Measurements from ENCODE around the gene SLC16A5. TPM values are rescaled to one million over a fixed set of nuclear protein-coding genes. Genes with fewer than 3 reads are reported as not detected.
A peak's percentile ranks its signal among the peaks of the same experiment; 100 is the strongest.

The SLC16A5 gene
- total RNA-seq, 4 donors from 2014 or later, result 1.5 to 7.9 (median 6.9) TPM

DNA sequence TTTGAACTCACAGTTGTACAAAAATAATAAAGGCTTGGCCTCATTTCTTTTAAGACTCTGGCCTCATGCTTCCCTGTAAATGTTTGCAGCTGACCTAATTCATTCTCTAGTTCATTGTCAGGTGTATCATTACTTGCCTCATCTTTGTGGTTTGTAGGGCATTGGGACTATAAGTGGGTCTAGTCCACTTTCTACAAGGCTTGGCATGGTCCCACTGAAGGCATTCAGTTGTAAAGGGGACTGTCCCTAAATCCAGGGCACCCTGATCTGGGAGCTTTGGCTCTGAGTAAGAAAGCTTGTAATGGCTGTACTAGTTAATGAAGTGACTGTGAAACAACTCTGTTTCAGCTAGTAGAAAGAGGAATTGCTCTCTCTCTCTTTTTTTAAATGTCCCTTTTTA, 38.0 kb upstream of the SLC16A5 start:
- Histone ChIP-seq H3K4me1 (peaks cover 23 to 28% of the 10 kb centered on the region in 2 donors), H3K4me3 (no peak overlapping the region), H3K9me3 (no peaks in the 10 kb centered on the region), H3K27me3 (no peaks in the 10 kb centered on the region), H3K27ac (no peak overlapping the region), H3K36me3 (peaks cover 0 to 33% of the 10 kb centered on the region in 2 donors)
- TF ChIP-seq POLR2A (IDR thresholded peaks at IDR 0.05), result no peak
- TF ChIP-seq, protein P1, sequence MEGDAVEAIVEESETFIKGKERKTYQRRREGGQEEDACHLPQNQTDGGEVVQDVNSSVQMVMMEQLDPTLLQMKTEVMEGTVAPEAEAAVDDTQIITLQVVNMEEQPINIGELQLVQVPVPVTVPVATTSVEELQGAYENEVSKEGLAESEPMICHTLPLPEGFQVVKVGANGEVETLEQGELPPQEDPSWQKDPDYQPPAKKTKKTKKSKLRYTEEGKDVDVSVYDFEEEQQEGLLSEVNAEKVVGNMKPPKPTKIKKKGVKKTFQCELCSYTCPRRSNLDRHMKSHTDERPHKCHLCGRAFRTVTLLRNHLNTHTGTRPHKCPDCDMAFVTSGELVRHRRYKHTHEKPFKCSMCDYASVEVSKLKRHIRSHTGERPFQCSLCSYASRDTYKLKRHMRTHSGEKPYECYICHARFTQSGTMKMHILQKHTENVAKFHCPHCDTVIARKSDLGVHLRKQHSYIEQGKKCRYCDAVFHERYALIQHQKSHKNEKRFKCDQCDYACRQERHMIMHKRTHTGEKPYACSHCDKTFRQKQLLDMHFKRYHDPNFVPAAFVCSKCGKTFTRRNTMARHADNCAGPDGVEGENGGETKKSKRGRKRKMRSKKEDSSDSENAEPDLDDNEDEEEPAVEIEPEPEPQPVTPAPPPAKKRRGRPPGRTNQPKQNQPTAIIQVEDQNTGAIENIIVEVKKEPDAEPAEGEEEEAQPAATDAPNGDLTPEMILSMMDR (IDR thresholded peaks at IDR 0.05 in 4 of 5, conservative IDR thresholded peaks at IDR 0.05 in 1 of 5), result no peak
- no peak for ATAC-seq
- in situ Hi-C loops (cut with MboI; ENCODE audit: low sequenced_read_pairs in 4 of 4) (no loop called here), intact Hi-C loops (cut with DNase I; ENCODE audit: low total_unique reads) (no loop called here)
- DNase-seq, result no peak

DNA sequence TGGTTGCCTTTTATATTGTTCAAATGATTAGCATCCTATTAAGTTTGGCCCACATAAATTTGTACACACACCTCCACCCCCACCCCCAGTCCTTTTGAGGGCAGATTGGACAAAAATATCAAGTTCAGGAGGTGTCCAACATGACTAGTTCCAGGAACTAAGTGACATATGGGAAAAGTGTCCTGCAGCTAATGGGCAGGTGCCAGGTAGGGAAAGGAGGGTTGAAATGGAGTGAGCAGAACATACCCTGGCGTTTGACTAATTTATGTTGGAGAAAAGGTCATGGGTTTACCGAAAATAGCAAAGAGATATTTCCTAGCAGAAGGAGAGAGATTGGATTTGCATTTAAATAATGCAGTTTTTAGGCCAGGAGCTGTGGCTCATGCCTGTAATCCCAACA, 35.8 kb upstream of the SLC16A5 start:
- ATAC-seq (no peak), DNase-seq (no peak)
- intact Hi-C loops (cut with DNase I; ENCODE audit: low total_unique reads) (no loop called here), in situ Hi-C loops (cut with MboI; ENCODE audit: low sequenced_read_pairs in 4 of 4) (no loop called here)
- Histone ChIP-seq H3K27ac (no peak overlapping the region), H3K36me3 (peaks cover 0 to 37% of the 10 kb centered on the region in 2 donors), H3K9me3 (no peaks in the 10 kb centered on the region), H3K27me3 (no peaks in the 10 kb centered on the region), H3K4me1 (peaks cover 16 to 17% of the 10 kb centered on the region in 2 donors), H3K4me3 (no peak overlapping the region)
- no peak for TF ChIP-seq POLR2A (IDR thresholded peaks at IDR 0.05)
- TF ChIP-seq, protein P1 (IDR thresholded peaks at IDR 0.05 in 4 of 5, conservative IDR thresholded peaks at IDR 0.05 in 1 of 5), result no peak

DNA sequence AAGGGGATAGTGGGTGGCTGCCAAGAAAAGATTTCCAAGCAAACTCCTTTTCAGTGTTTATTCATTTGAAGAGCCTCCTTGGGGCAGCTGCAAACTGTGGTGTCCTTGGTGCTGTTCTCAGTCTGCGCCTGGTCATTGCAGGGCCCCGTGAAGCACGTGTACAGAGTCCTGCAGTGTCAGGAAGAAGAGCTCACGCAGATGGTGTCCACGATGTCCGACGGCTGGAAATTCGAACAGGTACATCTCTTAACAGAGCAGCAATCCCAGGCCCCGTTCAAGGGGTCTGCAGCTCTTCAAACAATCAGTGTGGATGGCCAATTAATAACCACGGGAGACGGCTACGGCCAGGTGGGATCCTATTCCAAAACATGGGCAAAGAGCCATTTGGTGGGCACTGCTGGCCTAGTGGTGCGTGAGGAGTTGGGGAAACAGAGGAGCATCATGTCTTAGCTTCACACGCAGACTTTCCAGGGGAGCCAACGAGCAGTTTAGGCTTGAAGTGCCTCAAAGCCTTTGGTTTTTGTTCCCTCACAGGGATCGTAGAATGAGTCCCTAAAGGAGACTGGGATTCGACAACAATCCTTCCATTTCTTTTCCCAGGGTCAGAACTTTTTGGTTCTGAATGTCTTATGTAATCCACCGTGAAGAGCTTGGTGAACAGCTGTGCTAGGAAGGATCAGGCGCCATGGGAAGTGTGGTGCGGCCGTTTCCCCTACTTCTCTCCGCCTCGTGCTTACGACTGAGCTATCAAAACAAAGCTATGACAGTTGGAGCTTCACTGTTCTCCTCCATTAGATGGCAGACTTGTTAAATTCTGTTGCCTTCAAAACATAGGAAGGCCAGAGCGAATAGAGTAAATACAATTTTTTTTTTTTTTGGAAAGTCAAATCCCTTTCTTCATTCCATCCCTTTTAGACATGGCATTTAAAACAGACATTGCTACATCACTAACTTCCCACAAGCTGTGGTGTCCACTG, 28.1 kb upstream of the SLC16A5 start:
- H3K27me3 ChIP-seq, result no peaks in the 10 kb centered on the region
- peaks cover 0 to 45% of the 10 kb centered on the region in 2 donors for H3K36me3 ChIP-seq
- peak overlapping the region in 2 of 4 donors; percentile 0 to 30 for H3K4me3 ChIP-seq
- intact Hi-C loops (cut with DNase I; ENCODE audit: low total_unique reads) (loop anchor here (1.0 to 10.0 kb wide), 4 partner anchors 51 to 143 kb away; partner anchors contain the start of gene NT5C), in situ Hi-C loops (cut with MboI; ENCODE audit: low sequenced_read_pairs in 4 of 4) (no loop called here)
- no peaks in the 10 kb centered on the region for H3K9me3 ChIP-seq
- peak in 1 of 2 donors; percentile 61 for DNase-seq
- peak overlapping the region; percentile 73 to 91 (median 82) for H3K27ac ChIP-seq
- ATAC-seq, result peak; percentile 96
- H3K4me1 ChIP-seq, result peaks cover 17 to 18% of the 10 kb centered on the region in 2 donors
- TF ChIP-seq, protein P1 (IDR thresholded peaks at IDR 0.05 in 4 of 5, conservative IDR thresholded peaks at IDR 0.05 in 1 of 5), result peak; percentile 29 to 54 (median 46)
- TF ChIP-seq POLR2A (IDR thresholded peaks at IDR 0.05), result no peak

DNA sequence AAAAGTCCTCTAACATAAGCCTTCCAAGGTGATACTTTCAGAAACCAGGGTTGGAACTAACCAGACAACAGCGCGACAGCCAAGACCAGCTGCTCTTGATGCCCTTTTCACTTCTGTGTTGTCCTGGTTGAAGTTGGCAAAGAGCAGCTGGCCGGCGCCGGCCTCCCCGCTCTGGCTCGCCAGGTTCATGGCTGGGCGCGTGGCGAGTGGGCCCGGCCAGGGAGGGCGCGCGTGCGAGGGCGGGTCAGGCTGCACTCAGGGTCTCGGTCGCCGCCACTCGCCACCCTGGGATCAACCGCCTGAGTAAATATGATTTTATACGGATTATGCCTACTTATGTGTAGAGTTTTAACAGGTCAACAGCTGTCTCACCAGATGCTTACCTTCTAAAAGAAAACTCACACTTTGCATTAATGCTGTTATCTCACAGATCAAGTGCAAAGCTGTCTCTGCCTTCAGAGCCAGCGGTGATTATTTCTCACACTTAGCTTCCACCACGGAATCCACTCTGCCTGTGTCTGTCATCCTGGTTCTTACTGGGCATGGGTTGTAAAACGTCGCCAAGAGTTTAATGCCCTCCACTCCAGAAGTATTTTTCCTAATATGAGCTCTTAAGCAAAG, 27.2 kb upstream of the SLC16A5 start:
- Histone ChIP-seq H3K4me1 (peaks cover 17 to 18% of the 10 kb centered on the region in 2 donors), H3K27me3 (no peaks in the 10 kb centered on the region), H3K4me3 (peak overlapping the region in 2 of 4 donors; percentile 0 to 30), H3K9me3 (no peaks in the 10 kb centered on the region), H3K36me3 (peaks cover 0 to 47% of the 10 kb centered on the region in 2 donors), H3K27ac (peak overlapping the region; percentile 73 to 91 (median 82))
- in situ Hi-C loops (cut with MboI; ENCODE audit: low sequenced_read_pairs in 4 of 4) (no loop called here), intact Hi-C loops (cut with DNase I; ENCODE audit: low total_unique reads) (loop anchor here (1.0 to 10.0 kb wide), 4 partner anchors 50 to 142 kb away; partner anchors contain the start of gene NT5C)
- ATAC-seq (peak; percentile 91 to 93), DNase-seq (peak; percentile 66 to 84)
- TF ChIP-seq, protein P1 (IDR thresholded peaks at IDR 0.05 in 4 of 5, conservative IDR thresholded peaks at IDR 0.05 in 1 of 5), result no peak
